Smooth muscle cell (in vitro differentiated cells): ENCODE measurements around the gene MPRIP. TPM values are rescaled to one million over a fixed set of nuclear protein-coding genes. Genes with fewer than 3 reads are reported as not detected.
A peak's percentile ranks its signal among the peaks of the same experiment; 100 is the strongest.

Source experiments
- DNase-seq: peaks from one replicate; lab custom pipeline; 2025; ENCODE audit not compliant: unreplicated experiment; lab: John Stamatoyannopoulos, UW
- H2AFZ ChIP-seq: fragments of 200-600 bp; sonication (generic); 2 replicates; pipeline ENCODE4 v1.6.0; 2016; ENCODE audit warnings: antibody characterized with exemption, low read depth, mild to moderate bottlenecking
- H3F3A ChIP-seq: fragments of 200-600 bp; sonication (generic); 2 replicates; pipeline ENCODE4 v1.6.0; 2017; ENCODE audit warnings: antibody characterized with exemption, low read depth
- H3K27ac ChIP-seq: fragments of 200-600 bp; sonication (generic); 2 replicates; pipeline ENCODE4 v1.5.1; 2016; ENCODE audit warnings: low read depth, mild to moderate bottlenecking
- H3K27me3 ChIP-seq: fragments of 200-600 bp; sonication (generic); 2 replicates; pipeline ENCODE4 v1.6.1; 2016; ENCODE audit warnings: low read depth, mild to moderate bottlenecking
- H3K36me3 ChIP-seq: fragments of 200-600 bp; sonication (generic); 2 replicates; pipeline ENCODE4 v1.5.1; 2016; ENCODE audit warnings: low read depth
- H3K4me1 ChIP-seq: fragments of 200-600 bp; sonication (generic); 2 replicates; pipeline ENCODE4 v1.5.1; 2016; ENCODE audit warnings: low read depth
- H3K4me2 ChIP-seq: fragments of 200-600 bp; sonication (generic); 2 replicates; pipeline ENCODE4 v1.6.0; 2016; ENCODE audit warnings: mild to moderate bottlenecking
- H3K4me3 ChIP-seq: fragments of 200-600 bp; sonication (generic); 2 replicates; pipeline ENCODE4 v1.5.1; 2016; ENCODE audit warnings: mild to moderate bottlenecking
- H3K79me2 ChIP-seq: fragments of 200-600 bp; sonication (generic); 2 replicates; pipeline ENCODE4 v1.6.0; 2016; ENCODE audit warnings: low read depth, mild to moderate bottlenecking
- H3K9ac ChIP-seq: fragments of 200-600 bp; sonication (generic); 2 replicates; pipeline ENCODE4 v1.6.0; 2016; ENCODE audit warnings: low read depth
- H3K9me3 ChIP-seq: fragments of 200-600 bp; sonication (generic); replicated peaks from 2 replicates; pipeline ENCODE4 v1.5.1; 2016; ENCODE audit warnings: low read depth
- H4K20me1 ChIP-seq: fragments of 200-600 bp; sonication (generic); 2 replicates; pipeline ENCODE4 v1.6.0; 2016; ENCODE audit warnings: low read depth
- WGBS: methylation state at CpG from one replicate; pipeline ENCODE4 v1.1.7; 2016; ENCODE audit warnings: low lambda C conversion rate; 5-methylcytosine and 5-hydroxymethylcytosine counted together
- polyA plus RNA-seq: library from polyadenylated mRNA; unstranded; fragments of >200 nt; fragmentation: Nextera tagmentation; extraction: Ambion mirVana; gene quantifications from 2 replicates; pipeline ENCODE4 v1.2.1, GENCODE V29; 2016
- total RNA-seq: library from RNA; depleted of rRNA; stranded (reverse); fragments of >200 nt; gene quantifications from 2 replicates; pipeline ENCODE4 v1.2.3, GENCODE V29; 2014
- TF ChIP-seq, protein P1 (sequence below): fragments of 200-600 bp; sonication (generic); IDR thresholded peaks from 2 replicates; pipeline ENCODE4 v1.5.1; 2017; ENCODE audit warnings: borderline replicate concordance, mild to moderate bottlenecking, antibody characterized with exemption; ENCODE audit not compliant: insufficient read depth, poor library complexity, severe bottlenecking

The MPRIP gene
- total and polyA plus RNA-seq, 2 experiments from 2014 or later: 58.8 to 69.3 TPM

DNA sequence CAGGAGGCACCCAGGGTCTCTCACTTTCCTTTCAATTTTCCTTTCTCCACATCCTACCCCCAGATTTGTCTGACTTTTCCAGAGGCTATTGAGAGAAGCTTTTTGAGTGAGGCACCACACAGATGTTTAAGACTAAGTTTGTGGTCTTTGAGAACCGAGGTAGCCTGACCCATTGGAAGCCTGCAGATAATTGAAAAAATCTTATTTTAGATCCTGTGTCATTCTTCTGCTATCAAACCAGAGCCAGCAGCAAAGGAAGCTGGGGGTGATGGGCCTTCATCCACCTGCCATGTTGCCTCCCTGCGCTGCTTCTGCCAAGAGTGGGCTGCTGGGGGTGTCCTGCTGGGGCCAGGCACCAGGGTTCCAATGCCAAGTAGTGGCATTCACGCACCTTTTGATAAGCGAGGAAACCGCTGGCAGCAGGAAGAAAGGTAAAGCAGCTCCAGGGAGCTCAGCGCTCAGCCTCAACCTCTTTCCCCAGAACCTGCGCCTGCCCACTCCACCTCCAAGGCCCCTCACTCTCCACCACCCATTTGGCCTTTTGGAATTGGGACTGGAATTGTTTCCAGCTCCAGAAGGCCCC is 55.6 kb downstream of the MPRIP start:
- peak overlapping the region; percentile 40 for H3K4me2 ChIP-seq
- peaks cover 28% of the 10 kb centered on the region for H3K4me1 ChIP-seq
- no peak overlapping the region for H2AFZ ChIP-seq
- no peaks in the 10 kb centered on the region for H3K27me3 ChIP-seq
- no peaks in the 10 kb centered on the region for H3K36me3 ChIP-seq
- 92% methylated on average over 7 of the region's 7 CpGs for WGBS
- DNase-seq: no peak
- H3K79me2 ChIP-seq: peaks cover 78% of the 10 kb centered on the region
- peaks cover 100% of the 10 kb centered on the region for H4K20me1 ChIP-seq
- TF ChIP-seq, protein P1, sequence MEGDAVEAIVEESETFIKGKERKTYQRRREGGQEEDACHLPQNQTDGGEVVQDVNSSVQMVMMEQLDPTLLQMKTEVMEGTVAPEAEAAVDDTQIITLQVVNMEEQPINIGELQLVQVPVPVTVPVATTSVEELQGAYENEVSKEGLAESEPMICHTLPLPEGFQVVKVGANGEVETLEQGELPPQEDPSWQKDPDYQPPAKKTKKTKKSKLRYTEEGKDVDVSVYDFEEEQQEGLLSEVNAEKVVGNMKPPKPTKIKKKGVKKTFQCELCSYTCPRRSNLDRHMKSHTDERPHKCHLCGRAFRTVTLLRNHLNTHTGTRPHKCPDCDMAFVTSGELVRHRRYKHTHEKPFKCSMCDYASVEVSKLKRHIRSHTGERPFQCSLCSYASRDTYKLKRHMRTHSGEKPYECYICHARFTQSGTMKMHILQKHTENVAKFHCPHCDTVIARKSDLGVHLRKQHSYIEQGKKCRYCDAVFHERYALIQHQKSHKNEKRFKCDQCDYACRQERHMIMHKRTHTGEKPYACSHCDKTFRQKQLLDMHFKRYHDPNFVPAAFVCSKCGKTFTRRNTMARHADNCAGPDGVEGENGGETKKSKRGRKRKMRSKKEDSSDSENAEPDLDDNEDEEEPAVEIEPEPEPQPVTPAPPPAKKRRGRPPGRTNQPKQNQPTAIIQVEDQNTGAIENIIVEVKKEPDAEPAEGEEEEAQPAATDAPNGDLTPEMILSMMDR: no peak
- peak overlapping the region; percentile 77 for H3K27ac ChIP-seq
- H3K9me3 ChIP-seq: no peaks in the 10 kb centered on the region
- peaks cover 14% of the 10 kb centered on the region for H3F3A ChIP-seq
- H3K9ac ChIP-seq: no peak overlapping the region
- H3K4me3 ChIP-seq: no peak overlapping the region

DNA sequence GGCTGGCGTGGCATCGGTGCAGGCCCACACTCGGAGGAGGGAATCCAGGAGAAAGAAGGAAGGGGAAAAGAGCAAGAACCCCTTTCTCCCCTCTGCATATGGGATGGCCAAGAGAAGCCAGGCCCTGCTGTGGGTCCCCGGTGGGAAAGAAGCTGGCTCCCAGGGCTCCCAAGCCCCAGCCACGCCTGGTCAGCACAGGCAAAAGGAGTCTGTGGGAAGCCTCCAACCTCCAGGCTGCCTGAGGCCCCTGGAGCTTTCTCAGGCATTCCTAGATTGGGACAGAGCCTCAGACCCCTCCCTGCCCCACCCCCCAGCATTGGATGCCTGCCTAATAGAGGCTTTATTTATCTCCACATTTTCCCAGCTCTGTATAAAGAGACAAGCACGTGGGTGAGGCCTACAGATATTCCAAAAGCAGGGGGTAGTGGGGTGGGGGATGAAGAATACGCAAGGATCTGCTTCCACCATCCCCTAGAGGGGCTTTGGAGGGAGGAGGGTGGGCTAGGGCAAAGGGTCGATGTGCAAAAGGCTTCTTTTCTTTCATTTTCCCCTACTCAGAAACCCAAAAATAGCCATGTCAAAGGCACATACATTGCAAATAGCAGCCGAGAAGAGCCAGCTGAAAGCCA is 56.4 kb downstream of the MPRIP start:
- DNase-seq: peak; percentile 15
- WGBS: 51% methylated on average over 9 of the region's 9 CpGs
- Histone ChIP-seq H3K4me1 (peaks cover 26% of the 10 kb centered on the region), H3K36me3 (no peaks in the 10 kb centered on the region), H3K27ac (peak overlapping the region; percentile 77), H3K4me2 (peak overlapping the region; percentile 40), H2AFZ (no peak overlapping the region), H3K27me3 (no peaks in the 10 kb centered on the region), H3K79me2 (peaks cover 78% of the 10 kb centered on the region), H3F3A (peaks cover 8% of the 10 kb centered on the region), H4K20me1 (peaks cover 100% of the 10 kb centered on the region), H3K9me3 (no peaks in the 10 kb centered on the region), H3K9ac (no peak overlapping the region), H3K4me3 (no peak overlapping the region)
- TF ChIP-seq, protein P1: no peak

DNA sequence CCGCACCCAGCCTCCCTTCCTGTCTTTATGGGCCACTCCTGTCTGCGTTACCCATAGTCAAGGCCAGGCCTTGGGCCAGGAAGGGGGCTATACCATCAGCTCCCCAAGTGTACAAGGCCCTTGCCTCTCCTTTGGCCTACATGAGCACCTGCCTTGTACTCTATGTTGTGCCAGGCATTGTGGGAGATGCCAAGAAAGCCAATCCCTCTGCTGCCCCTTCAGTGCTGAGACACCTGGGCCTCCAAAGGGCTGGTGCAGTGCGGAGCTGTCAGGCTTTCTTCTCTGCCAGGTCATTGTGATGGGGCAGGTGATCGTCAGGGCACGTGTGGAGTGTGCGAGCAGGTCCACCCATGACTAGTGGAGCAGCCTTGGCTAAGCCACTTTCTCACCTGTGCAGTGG is 59.9 kb downstream of the MPRIP start:
- H3K9me3 ChIP-seq: no peaks in the 10 kb centered on the region
- no peak overlapping the region for H3K27ac ChIP-seq
- DNase-seq: no peak
- H3K4me2 ChIP-seq: no peak overlapping the region
- TF ChIP-seq, protein P1: no peak
- H2AFZ ChIP-seq: no peak overlapping the region
- 98% methylated on average over 6 of the region's 6 CpGs for whole genome bisulfite sequencing
- no peak overlapping the region for H3K9ac ChIP-seq
- H3K4me1 ChIP-seq: peaks cover 23% of the 10 kb centered on the region
- peaks cover 79% of the 10 kb centered on the region for H3K79me2 ChIP-seq
- no peaks in the 10 kb centered on the region for H3K36me3 ChIP-seq
- H3F3A ChIP-seq: peaks cover 7% of the 10 kb centered on the region
- no peaks in the 10 kb centered on the region for H3K27me3 ChIP-seq
- H4K20me1 ChIP-seq: peaks cover 100% of the 10 kb centered on the region
- H3K4me3 ChIP-seq: no peak overlapping the region

DNA sequence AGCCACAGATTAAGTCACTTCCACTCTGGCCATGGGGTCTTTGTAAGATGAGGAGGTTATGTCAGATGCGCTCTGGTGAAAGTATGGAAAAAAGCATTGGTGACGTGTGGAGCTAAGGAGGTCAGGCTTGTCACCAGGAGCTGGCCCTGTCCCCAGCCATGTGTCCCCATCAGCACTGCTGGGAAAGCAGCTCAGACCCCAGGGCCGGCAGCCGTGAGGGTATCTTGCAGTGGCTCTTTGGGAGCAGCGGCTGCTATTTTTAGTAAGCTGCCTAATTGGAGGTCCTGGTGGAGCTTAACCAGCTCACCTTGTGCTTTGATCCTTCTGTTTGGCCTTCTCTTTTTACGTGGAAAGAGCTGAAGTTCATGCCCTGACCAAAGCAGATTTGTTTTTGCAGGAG is 60.9 kb downstream of the MPRIP start:
- WGBS: 66% methylated on average over 6 of the region's 6 CpGs
- peaks cover 100% of the 10 kb centered on the region for H4K20me1 ChIP-seq

More for the DNA sequence above, 60.9 kb downstream of the MPRIP start:
- DNase-seq: no peak
- Histone ChIP-seq H3K9ac (no peak overlapping the region), H3F3A (peaks cover 11% of the 10 kb centered on the region), H3K4me2 (no peak overlapping the region), H3K4me3 (no peak overlapping the region), H3K79me2 (peaks cover 72% of the 10 kb centered on the region), H3K36me3 (no peaks in the 10 kb centered on the region), H3K27ac (no peak overlapping the region), H2AFZ (no peak overlapping the region), H3K4me1 (peaks cover 19% of the 10 kb centered on the region), H3K27me3 (no peaks in the 10 kb centered on the region), H3K9me3 (no peaks in the 10 kb centered on the region)
- TF ChIP-seq, protein P1: no peak
